ENCODE data around the gene CDKN2B. TPM values are rescaled to one million over a fixed set of nuclear protein-coding genes. Genes with fewer than 3 reads are reported as not detected.
"Not testable (repeated sequence)": the region's sequence is repeated elsewhere in the genome, so short reads cannot be mapped to it uniquely, and the experiment has no call there.

CDKN2B gene
- total RNA-seq, 1 experiment from 2014 or later = not detected

GRCh38 chr9:21966140-21966851, 42.8 kb downstream of the CDKN2B start:
- TF ChIP-seq CTCF (IDR thresholded peaks at IDR 0.05; ENCODE audit: unreplicated experiment) = no peak
- Mint-ChIP-seq H3K4me3 (ENCODE audit: unreplicated experiment) (no peak overlapping the region), H3K9me3 (ENCODE audit: unreplicated experiment) (no peaks in the 10 kb centered on the region), H3K27me3 (ENCODE audit: insufficient read depth, unreplicated experiment) (no peaks in the 10 kb centered on the region), H3K27ac (ENCODE audit: low read depth, unreplicated experiment) (no peak overlapping the region), H3K36me3 (ENCODE audit: insufficient read depth, unreplicated experiment) (no peaks in the 10 kb centered on the region), H3K4me1 (ENCODE audit: insufficient read depth, unreplicated experiment) (no peaks in the 10 kb centered on the region)
- ChIA-PET POLR2A (no interaction called here), CTCF (no interaction called here)
- DNase-seq (ENCODE audit: unreplicated experiment) = no peak
- BruUV-seq (replicated peaks) = no TSS peak
- intact Hi-C loops (cut with micrococcal nuclease) = no loop called here

- Mint-ChIP-seq H3K9me3 (ENCODE audit: unreplicated experiment) (no peaks in the 10 kb centered on the region), H3K36me3 (ENCODE audit: insufficient read depth, unreplicated experiment) (no peaks in the 10 kb centered on the region), H3K4me3 (ENCODE audit: unreplicated experiment) (no peak overlapping the region), H3K4me1 (ENCODE audit: insufficient read depth, unreplicated experiment) (no peaks in the 10 kb centered on the region), H3K27ac (ENCODE audit: low read depth, unreplicated experiment) (no peak overlapping the region), H3K27me3 (ENCODE audit: insufficient read depth, unreplicated experiment) (no peaks in the 10 kb centered on the region)
- BruUV-seq (replicated peaks) = no TSS peak
- POLR2A ChIA-PET = no interaction called here
- DNase-seq (ENCODE audit: unreplicated experiment) = no peak
- no peak for TF ChIP-seq CTCF (IDR thresholded peaks at IDR 0.05; ENCODE audit: unreplicated experiment)
- intact Hi-C loops (cut with micrococcal nuclease) = no loop called here
- CTCF ChIA-PET = no interaction called here
Observed at GRCh38 chr9:21965401-21965951, 43.6 kb downstream of the CDKN2B start.

GRCh38 chr9:21964925-21965385, 44.1 kb downstream of the CDKN2B start:
- DNase-seq (ENCODE audit: unreplicated experiment) = no peak
- ChIA-PET CTCF (no interaction called here), POLR2A (no interaction called here)
- H3K4me3 Mint-ChIP-seq (ENCODE audit: unreplicated experiment) = no peak overlapping the region
- no peaks in the 10 kb centered on the region for H3K9me3 Mint-ChIP-seq (ENCODE audit: unreplicated experiment)
- no TSS peak for BruUV-seq (replicated peaks)
- no peak for TF ChIP-seq CTCF (IDR thresholded peaks at IDR 0.05; ENCODE audit: unreplicated experiment)
- no peaks in the 10 kb centered on the region for H3K36me3 Mint-ChIP-seq (ENCODE audit: insufficient read depth, unreplicated experiment)
- intact Hi-C loops (cut with micrococcal nuclease) = no loop called here
- no peaks in the 10 kb centered on the region for H3K27me3 Mint-ChIP-seq (ENCODE audit: insufficient read depth, unreplicated experiment)
- H3K4me1 Mint-ChIP-seq (ENCODE audit: insufficient read depth, unreplicated experiment) = no peaks in the 10 kb centered on the region
- H3K27ac Mint-ChIP-seq (ENCODE audit: low read depth, unreplicated experiment) = no peak overlapping the region

GRCh38 chr9:21961569-21961968, 47.5 kb downstream of the CDKN2B start:
- H3K27me3 Mint-ChIP-seq (ENCODE audit: insufficient read depth, unreplicated experiment) = no peaks in the 10 kb centered on the region

GRCh38 chr9:21959268-21959667, 49.8 kb downstream of the CDKN2B start:
- H3K9me3 Mint-ChIP-seq (ENCODE audit: unreplicated experiment); DNase-seq (ENCODE audit: unreplicated experiment); H3K27ac Mint-ChIP-seq (ENCODE audit: low read depth, unreplicated experiment); H3K4me1 Mint-ChIP-seq (ENCODE audit: insufficient read depth, unreplicated experiment); CTCF ChIA-PET; H3K27me3 Mint-ChIP-seq (ENCODE audit: insufficient read depth, unreplicated experiment); H3K36me3 Mint-ChIP-seq (ENCODE audit: insufficient read depth, unreplicated experiment); BruUV-seq (replicated peaks); POLR2A ChIA-PET; H3K4me3 Mint-ChIP-seq (ENCODE audit: unreplicated experiment); intact Hi-C loops (cut with micrococcal nuclease): not testable (repeated sequence)

More at GRCh38 chr9:21961569-21961968, 47.5 kb downstream of the CDKN2B start:
- no peaks in the 10 kb centered on the region for H3K9me3 Mint-ChIP-seq (ENCODE audit: unreplicated experiment)
- DNase-seq (ENCODE audit: unreplicated experiment) = no peak
- TF ChIP-seq CTCF (IDR thresholded peaks at IDR 0.05; ENCODE audit: unreplicated experiment) = no peak
- intact Hi-C loops (cut with micrococcal nuclease) = no loop called here
- POLR2A ChIA-PET = no interaction called here
- CTCF ChIA-PET = no interaction called here
- H3K4me3 Mint-ChIP-seq (ENCODE audit: unreplicated experiment) = no peak overlapping the region
- H3K4me1 Mint-ChIP-seq (ENCODE audit: insufficient read depth, unreplicated experiment) = no peaks in the 10 kb centered on the region
- H3K27ac Mint-ChIP-seq (ENCODE audit: low read depth, unreplicated experiment) = no peak overlapping the region
- BruUV-seq (replicated peaks) = no TSS peak
- H3K36me3 Mint-ChIP-seq (ENCODE audit: insufficient read depth, unreplicated experiment) = no peaks in the 10 kb centered on the region
